Measurements from ENCODE around the gene TMEM100. TPM values are rescaled to one million over a fixed set of nuclear protein-coding genes. Genes with fewer than 3 reads are reported as not detected.

The TMEM100 gene
- total RNA-seq, 2 experiments from 2014 or later = not detected

Other genes with a start within 250 kb of the TMEM100 start
- gene SMIM36, start 211.4 kb downstream of the TMEM100 start, total RNA-seq = not detected
- gene PCTP, start 28.2 kb upstream of the TMEM100 start, total RNA-seq = 1 to 10 TPM in 1 of 2 experiments, under 1 TPM in 1; 0.56 to 1.2 TPM

Data from CD8-positive, alpha-beta T cell (primary cell).